NCI-H1417 treated with DMSO at 0.1 percent for 48 hours (cell line): ENCODE data around the gene STK31.
"Not testable (repeated sequence)": the region's sequence is repeated elsewhere in the genome, so short reads cannot be mapped to it uniquely, and the experiment has no call there.

ENCODE experiments used
- DNase-seq: peaks from one replicate; lab custom pipeline; 2025; lab: John Stamatoyannopoulos, UW

Gene STK31

GRCh38 chr7:23788843-23789242 is 78.8 kb downstream of the STK31 start:
- no peak for DNase-seq

GRCh38 chr7:23791721-23792120 is 81.7 kb downstream of the STK31 start:
- no peak for DNase-seq

GRCh38 chr7:23802720-23803397 is 92.8 kb downstream of the STK31 start:
- no peak for DNase-seq

GRCh38 chr7:23804707-23805106 is 94.7 kb downstream of the STK31 start:
- no peak for DNase-seq

- no peak for DNase-seq
Observed at GRCh38 chr7:23808421-23808820, 98.4 kb downstream of the STK31 start.

- no peak for DNase-seq
Observed at GRCh38 chr7:23810099-23810498, 100.1 kb downstream of the STK31 start.

GRCh38 chr7:23811540-23811939 is 101.5 kb downstream of the STK31 start:
- DNase-seq = no peak

GRCh38 chr7:23828125-23828524 is 118.1 kb downstream of the STK31 start:
- DNase-seq = not testable (repeated sequence)

GRCh38 chr7:23832733-23833132 is 122.7 kb downstream of the STK31 start:
- not testable (repeated sequence) for DNase-seq

GRCh38 chr7:23833405-23833804 is 123.4 kb downstream of the STK31 start:
- DNase-seq = no peak

- DNase-seq = not testable (repeated sequence)
Observed at GRCh38 chr7:23844837-23845236, 134.8 kb downstream of the STK31 start.

GRCh38 chr7:23852135-23852534 is 142.1 kb downstream of the STK31 start:
- DNase-seq = no peak

- no peak for DNase-seq
Observed at GRCh38 chr7:23852988-23853387, 143.0 kb downstream of the STK31 start.

GRCh38 chr7:23863209-23863787 is 153.3 kb downstream of the STK31 start:
- peak; percentile 22 for DNase-seq

GRCh38 chr7:23864973-23865372 is 155.0 kb downstream of the STK31 start:
- DNase-seq = no peak

GRCh38 chr7:23873306-23873705 is 163.3 kb downstream of the STK31 start:
- DNase-seq = no peak

GRCh38 chr7:23876526-23876925 is 166.5 kb downstream of the STK31 start:
- not testable (repeated sequence) for DNase-seq
